PC-9 (cell line): ENCODE results near the gene IRF4. TPM values are rescaled to one million over a fixed set of nuclear protein-coding genes. Genes with fewer than 3 reads are reported as not detected.
"Not testable (repeated sequence)": the region's sequence is repeated elsewhere in the genome, so short reads cannot be mapped to it uniquely, and the experiment has no call there.

Experiments
- BruUV-seq: library from RNA; stranded (reverse); fragments of 400-500 nt; replicated peaks from 2 replicates; lab custom pipeline; 2021; lab: Mats Ljungman, UMichigan
- CTCF ChIA-PET: fragments of 300-600 bp; sonication (Branson Sonifier 250); formaldehyde crosslinking; loops from one replicate; lab custom pipeline; 2022; ENCODE audit warnings: antibody characterized with exemption; lab: Charles Lee
- POLR2A ChIA-PET: fragments of 300-600 bp; sonication (Branson Sonifier 250); formaldehyde crosslinking; loops from one replicate; lab custom pipeline; 2022; ENCODE audit warnings: antibody characterized with exemption; ENCODE audit not compliant: unreplicated experiment; lab: Charles Lee
- DNase-seq, 2 experiments: peaks; one replicate each; pipeline versions ENCODE4 v3.0.0 to v3.0.0-alpha.2; 2015 to 2022; ENCODE audit warnings: mixed read lengths in 1 of 2
- H2AFZ ChIP-seq: fragments of 200-600 bp; sonication (generic); 2 replicates; pipeline ENCODE4 v1.8.1; 2017; ENCODE audit warnings: antibody characterized with exemption
- H3F3A ChIP-seq: fragments of 200-600 bp; sonication (generic); 2 replicates; pipeline ENCODE4 v1.8.1; 2017; ENCODE audit warnings: antibody characterized with exemption, mild to moderate bottlenecking, low read depth; ENCODE audit not compliant: insufficient read depth
- H3K27ac ChIP-seq: fragments of 200-600 bp; sonication (generic); 2 replicates; pipeline ENCODE4 v1.6.1; 2016; ENCODE audit warnings: mixed run types
- H3K27me3 ChIP-seq: fragments of 200-600 bp; sonication (generic); 2 replicates; pipeline ENCODE4 v1.6.1; 2016; ENCODE audit warnings: low read depth, mixed run types; ENCODE audit not compliant: insufficient read depth
- H3K36me3 ChIP-seq: fragments of 200-600 bp; sonication (generic); 2 replicates; pipeline ENCODE4 v1.6.1; 2016; ENCODE audit warnings: low read depth, mixed run types
- H3K4me1 ChIP-seq: fragments of 200-600 bp; sonication (generic); replicated peaks from 2 replicates; pipeline ENCODE4 v1.6.1; 2016; ENCODE audit warnings: mixed run types; ENCODE audit not compliant: insufficient read depth
- H3K4me2 ChIP-seq: fragments of 200-600 bp; sonication (generic); 2 replicates; pipeline ENCODE4 v1.6.1; 2017; ENCODE audit warnings: mixed run types
- H3K4me3 ChIP-seq: fragments of 200-600 bp; sonication (generic); 2 replicates; pipeline ENCODE4 v1.6.1; 2016; ENCODE audit warnings: mixed run types
- H3K79me2 ChIP-seq: fragments of 200-600 bp; sonication (generic); 2 replicates; pipeline ENCODE4 v1.6.1; 2017; ENCODE audit warnings: low read depth, mixed run types
- H3K9me2 ChIP-seq: fragments of 200-600 bp; sonication (generic); 2 replicates; pipeline ENCODE4 v1.8.1; 2017; ENCODE audit warnings: mild to moderate bottlenecking; ENCODE audit not compliant: insufficient read depth
- H3K9me3 ChIP-seq: fragments of 200-600 bp; sonication (generic); 2 replicates; pipeline ENCODE4 v1.8.1; 2016; ENCODE audit warnings: low read depth; ENCODE audit not compliant: insufficient read depth
- H4K20me1 ChIP-seq: fragments of 200-600 bp; sonication (generic); 2 replicates; pipeline ENCODE4 v1.8.1; 2017; ENCODE audit not compliant: insufficient read depth
- EZH2 ChIP-seq: fragments of 200-600 bp; sonication (generic); IDR thresholded peaks from 2 replicates; pipeline ENCODE4 v1.8.0; 2017; ENCODE audit warnings: antibody characterized with exemption, low read depth
- intact Hi-C: fragments of 100-400 bp; cut with micrococcal nuclease; formaldehyde crosslinking; loops from one replicate; pipeline ENCODE4 v1.10.0; 2022; ENCODE audit not compliant: unreplicated experiment
- total RNA-seq: library from RNA; stranded (reverse); gene quantifications from 2 replicates; pipeline ENCODE4 v1.2.3, GENCODE V29; 2021
- TF ChIP-seq, protein P1 (sequence below): fragments of 200-600 bp; sonication (generic); conservative IDR thresholded peaks from 2 replicates; pipeline ENCODE4 v1.6.1; 2017; ENCODE audit warnings: mixed run types, antibody characterized with exemption, mild to moderate bottlenecking, moderate library complexity

Gene IRF4
- total RNA-seq, 1 experiment from 2014 or later = not detected

DNA sequence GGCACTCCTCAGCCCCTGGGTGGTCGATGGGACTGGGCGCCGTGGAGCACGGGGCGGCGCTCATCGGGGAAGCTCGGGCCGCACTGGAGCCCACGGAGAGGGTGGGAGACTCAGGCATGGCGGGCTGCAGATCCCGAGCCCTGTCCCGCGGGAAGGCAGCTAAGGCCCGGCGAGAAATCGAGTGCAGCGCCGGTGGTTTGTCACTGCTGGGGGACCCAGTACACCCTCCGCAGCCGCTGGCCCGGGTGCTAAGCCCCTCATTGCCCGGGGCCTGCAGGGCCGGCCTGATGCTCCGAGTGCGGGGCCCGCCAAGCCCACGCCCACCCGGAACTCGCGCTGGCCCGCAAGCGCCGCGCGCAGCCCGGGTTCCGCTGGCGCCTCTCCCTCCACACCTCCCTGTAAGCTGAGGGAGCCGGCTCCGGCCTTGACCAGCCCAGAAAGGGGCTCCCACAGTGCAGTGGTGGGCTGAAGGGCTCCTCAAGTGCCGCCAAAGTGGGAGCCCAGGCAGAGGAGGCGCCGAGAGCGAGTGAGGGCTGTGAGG, 34.7 kb downstream of the IRF4 start:
- H3F3A ChIP-seq, H3K4me2 ChIP-seq, H3K27ac ChIP-seq, H3K9me3 ChIP-seq, H3K4me3 ChIP-seq, H3K36me3 ChIP-seq, CTCF ChIA-PET, H3K79me2 ChIP-seq, H3K9me2 ChIP-seq, H3K4me1 ChIP-seq, POLR2A ChIA-PET, DNase-seq, H4K20me1 ChIP-seq, intact Hi-C loops, BruUV-seq, H2AFZ ChIP-seq: not testable (repeated sequence)
- peaks cover 17% of the 10 kb centered on the region for H3K27me3 ChIP-seq

DNA sequence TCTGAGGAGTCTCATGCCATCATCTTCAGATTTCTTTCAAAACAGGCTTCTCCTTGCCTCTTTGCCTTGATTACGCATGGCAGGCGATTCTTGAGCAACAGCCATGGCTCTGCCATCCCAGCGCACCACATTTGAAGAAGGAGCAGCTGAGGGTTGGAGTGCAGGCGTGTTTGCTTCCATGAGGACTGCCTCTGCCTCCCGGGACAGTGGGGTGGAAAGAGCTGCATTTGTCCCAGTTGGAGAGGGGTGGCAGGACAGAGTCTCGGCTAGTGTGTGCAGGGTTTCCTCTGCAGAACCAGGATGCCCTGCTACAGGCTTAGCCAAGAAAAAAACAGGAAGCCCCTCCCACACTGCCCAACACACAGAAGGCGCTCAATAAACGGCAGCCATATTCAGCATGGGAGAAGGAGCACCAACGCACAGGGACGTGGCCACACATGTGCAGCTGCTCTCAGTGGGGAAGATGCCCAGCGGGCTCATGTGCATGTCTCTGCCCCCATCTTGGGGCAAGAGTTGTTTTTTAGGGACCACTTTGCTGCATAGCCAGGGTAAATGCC, 36.6 kb downstream of the IRF4 start:
- no TSS peak for BruUV-seq
- no peak overlapping the region for H3K4me2 ChIP-seq
- no peak overlapping the region for H2AFZ ChIP-seq
- peaks cover 26% of the 10 kb centered on the region for H3K27me3 ChIP-seq
- intact Hi-C loops = no loop called here
- no peak overlapping the region for H3K4me3 ChIP-seq
- no peaks in the 10 kb centered on the region for H3K9me3 ChIP-seq
- H3K4me1 ChIP-seq = peaks cover 3% of the 10 kb centered on the region
- H3K27ac ChIP-seq = no peak overlapping the region
- no peaks in the 10 kb centered on the region for H3F3A ChIP-seq
- H3K9me2 ChIP-seq = no peaks in the 10 kb centered on the region
- DNase-seq = no peak
- TF ChIP-seq, protein P1, sequence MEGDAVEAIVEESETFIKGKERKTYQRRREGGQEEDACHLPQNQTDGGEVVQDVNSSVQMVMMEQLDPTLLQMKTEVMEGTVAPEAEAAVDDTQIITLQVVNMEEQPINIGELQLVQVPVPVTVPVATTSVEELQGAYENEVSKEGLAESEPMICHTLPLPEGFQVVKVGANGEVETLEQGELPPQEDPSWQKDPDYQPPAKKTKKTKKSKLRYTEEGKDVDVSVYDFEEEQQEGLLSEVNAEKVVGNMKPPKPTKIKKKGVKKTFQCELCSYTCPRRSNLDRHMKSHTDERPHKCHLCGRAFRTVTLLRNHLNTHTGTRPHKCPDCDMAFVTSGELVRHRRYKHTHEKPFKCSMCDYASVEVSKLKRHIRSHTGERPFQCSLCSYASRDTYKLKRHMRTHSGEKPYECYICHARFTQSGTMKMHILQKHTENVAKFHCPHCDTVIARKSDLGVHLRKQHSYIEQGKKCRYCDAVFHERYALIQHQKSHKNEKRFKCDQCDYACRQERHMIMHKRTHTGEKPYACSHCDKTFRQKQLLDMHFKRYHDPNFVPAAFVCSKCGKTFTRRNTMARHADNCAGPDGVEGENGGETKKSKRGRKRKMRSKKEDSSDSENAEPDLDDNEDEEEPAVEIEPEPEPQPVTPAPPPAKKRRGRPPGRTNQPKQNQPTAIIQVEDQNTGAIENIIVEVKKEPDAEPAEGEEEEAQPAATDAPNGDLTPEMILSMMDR = no peak
- TF ChIP-seq EZH2 = no peak
- no peaks in the 10 kb centered on the region for H3K36me3 ChIP-seq
- ChIA-PET POLR2A (no interaction called here), CTCF (no interaction called here)
- H3K79me2 ChIP-seq = no peaks in the 10 kb centered on the region
- no peaks in the 10 kb centered on the region for H4K20me1 ChIP-seq

DNA sequence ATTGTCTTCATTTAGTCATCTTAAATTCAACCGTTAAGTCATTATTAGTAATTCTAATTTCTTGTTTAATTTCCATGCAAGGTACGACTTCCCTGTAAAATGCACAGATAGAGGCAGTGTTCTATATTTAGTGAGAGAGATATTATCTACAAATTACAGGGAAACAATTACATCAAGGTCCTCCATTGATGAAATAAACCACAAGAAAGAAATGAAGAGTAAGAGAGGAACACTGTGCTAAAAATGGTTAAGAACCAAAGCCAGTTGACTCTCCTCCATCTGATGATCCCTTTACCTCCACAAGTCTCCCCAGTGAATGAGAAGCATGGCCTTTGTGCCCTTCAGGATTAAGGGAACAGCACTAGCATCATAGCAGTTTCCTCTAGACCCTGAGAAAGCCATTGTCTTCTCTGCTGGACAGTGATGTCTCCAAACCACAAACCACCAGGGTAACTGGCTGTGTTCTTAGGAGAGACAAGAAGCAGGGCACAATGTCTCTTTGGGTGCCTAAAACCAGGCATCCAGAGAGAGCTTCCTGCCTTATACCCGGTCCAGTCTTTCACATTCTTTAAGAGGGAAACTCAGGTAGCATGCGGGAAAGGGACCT, 38.1 kb downstream of the IRF4 start:
- TF ChIP-seq, protein P1 = no peak
- TF ChIP-seq EZH2 = no peak
- Histone ChIP-seq H3K27ac (no peak overlapping the region), H3K9me2 (no peaks in the 10 kb centered on the region), H3K4me1 (no peaks in the 10 kb centered on the region), H4K20me1 (no peaks in the 10 kb centered on the region), H2AFZ (no peak overlapping the region), H3F3A (no peaks in the 10 kb centered on the region), H3K9me3 (no peaks in the 10 kb centered on the region), H3K79me2 (no peaks in the 10 kb centered on the region), H3K4me2 (no peak overlapping the region), H3K27me3 (peaks cover 34% of the 10 kb centered on the region), H3K36me3 (no peaks in the 10 kb centered on the region), H3K4me3 (no peak overlapping the region)
- DNase-seq = no peak
- no TSS peak for BruUV-seq
- ChIA-PET POLR2A (no interaction called here), CTCF (interaction anchor here (0.6 kb wide), 1 partner anchor 982 kb away, joined by 4 read pairs; no protein-coding TSS in a partner anchor)
- intact Hi-C loops = no loop called here
